HG03025 (cell line): ENCODE results near the gene TLE2.
"Not testable (repeated sequence)": the region's sequence is repeated elsewhere in the genome, so short reads cannot be mapped to it uniquely, and the experiment has no call there.

Experiments
- ATAC-seq: cut with Tn5 transposase; IDR thresholded peaks from one replicate; pipeline ENCODE4 v1.9.1; 2021; ENCODE audit warnings: mild to moderate bottlenecking, moderate library complexity; ENCODE audit not compliant: unreplicated experiment, low FRiP score

Gene TLE2

DNA sequence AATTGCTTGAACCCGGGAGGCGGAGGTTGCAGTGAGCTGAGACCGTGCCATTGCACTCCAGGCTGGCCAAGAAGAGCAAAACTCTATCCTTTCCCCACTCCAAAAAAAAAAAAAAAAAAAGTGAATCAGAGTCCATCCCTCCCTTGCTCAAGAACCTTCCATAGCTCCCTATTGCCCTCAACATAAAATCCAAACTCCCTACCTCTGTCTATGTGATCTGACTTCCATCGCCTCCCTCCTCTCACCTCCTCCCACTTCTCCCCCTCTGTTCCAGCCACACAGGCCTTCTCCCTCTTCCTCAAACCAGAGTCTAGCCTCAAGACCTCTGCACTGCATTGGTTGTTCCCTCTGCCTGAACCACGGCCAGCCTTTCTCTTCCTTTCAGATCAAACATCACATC, 10.0 kb upstream of the TLE2 start:
- ATAC-seq = no peak

DNA sequence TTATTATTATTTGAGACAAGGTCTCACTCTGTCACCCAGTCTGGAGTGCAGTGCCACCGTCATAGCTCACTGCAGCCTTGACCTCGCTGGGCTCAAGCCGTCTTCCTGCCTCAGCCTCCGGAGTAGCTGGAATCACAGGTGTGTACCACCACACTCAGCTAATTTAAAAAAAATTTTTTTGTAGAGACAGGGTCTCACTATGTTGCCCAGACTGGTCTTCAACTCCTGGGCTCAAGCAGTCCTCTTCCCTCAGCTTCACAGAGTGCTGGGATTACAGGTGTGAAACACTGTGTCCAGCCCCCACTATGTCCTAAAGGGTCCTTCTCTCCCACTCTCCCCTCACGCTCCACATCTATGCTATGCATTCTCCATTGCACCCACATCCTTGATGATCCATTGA, 9.1 kb upstream of the TLE2 start:
- no peak for ATAC-seq

DNA sequence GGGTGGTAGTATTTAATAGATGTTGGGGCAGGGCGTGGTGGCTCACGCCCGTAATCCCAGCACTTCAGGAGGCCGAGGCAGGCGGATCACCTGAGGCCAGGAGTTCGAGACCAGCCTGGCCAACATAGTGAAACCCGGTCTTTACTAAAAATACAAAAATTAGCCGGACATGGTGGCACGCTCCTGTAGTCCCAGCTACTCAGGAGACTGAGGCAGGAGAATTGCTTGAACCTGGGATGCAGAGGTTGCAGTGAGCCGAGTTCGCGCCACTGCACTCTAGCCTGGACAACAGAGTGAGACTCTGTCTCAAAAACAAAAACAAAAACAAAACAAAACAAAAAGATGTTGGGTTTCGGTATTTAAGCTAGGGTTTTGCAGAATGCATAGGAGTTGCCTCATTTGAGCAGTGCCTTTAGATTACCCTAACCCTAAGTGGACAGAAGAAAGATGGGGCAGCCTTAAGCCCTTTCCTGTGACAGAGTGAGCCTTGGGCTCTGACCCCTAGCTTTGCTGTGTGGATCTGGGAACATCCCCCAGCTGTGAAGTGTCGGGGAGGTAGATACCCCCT, 8.0 kb upstream of the TLE2 start:
- not testable (repeated sequence) for ATAC-seq

DNA sequence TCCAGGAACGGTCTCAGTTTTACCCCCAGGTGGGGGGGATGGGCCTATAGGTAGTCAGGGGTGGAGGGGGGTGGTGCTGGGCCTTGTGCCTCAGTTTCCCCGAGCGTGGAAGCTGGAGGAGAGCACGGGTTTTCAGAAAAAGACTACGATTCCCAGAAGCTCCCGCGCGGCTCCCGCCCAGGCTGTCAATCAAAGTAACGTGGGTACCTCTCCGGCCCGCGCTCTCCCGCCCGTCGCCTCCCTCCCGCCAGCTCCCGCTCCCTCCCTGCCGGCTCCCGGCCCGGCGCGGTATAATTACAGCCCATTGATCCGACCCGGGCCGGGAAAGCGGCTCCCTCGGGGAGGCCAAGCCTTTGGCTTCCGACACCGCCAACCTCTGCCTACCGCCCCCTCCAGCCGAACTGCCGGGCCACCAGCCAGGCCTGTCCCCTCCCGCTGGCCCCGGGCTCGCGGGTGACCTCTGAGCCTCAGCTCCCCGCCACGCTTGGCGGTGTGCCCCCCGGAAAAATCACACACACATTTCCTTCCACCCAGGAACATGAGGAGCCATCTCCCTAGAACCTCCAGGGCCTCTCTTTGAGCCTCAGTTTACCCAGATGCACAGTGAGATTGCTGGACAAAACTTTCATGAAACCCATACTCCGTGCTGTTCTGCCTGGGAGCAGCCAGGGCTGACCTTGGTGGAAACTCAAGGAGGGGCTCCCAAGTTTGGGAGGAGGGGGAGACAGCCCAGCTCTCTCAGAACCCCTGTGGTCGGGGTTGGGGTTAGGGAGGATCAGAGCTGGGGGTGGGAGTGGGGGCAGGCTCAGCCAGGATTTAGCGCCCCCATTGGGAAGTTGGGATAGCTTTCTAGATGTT, 7.3 kb upstream of the TLE2 start:
- peak; percentile 45 for ATAC-seq

DNA sequence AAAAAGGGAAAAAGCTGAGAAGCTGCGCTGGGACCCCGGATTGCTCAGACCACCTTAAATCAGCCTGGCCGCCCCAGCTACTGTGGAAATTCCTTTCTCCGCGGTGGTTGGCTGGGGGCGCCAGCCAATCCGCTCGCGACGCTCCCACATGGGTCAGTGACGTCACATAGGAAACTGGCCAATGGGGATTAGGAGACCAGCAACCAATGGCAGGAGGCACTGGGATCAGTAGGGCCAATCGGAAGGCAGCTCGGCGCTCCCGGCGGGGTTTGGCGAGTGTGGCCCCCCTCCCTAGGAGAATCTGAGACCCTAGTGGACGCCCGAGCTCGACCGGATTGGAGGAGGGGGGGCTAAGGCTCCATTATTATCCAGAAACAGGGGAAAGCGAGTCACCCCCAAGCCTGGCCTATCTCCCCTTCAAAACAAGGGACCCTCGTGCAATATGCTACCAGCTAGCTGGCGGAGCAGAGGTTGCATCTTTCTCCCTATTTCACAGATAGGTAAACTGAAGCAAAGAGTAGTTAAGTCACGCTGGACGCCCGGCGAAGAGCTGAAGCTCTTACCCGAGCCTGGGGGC, 6.5 kb upstream of the TLE2 start:
- peak; percentile 66 for ATAC-seq

DNA sequence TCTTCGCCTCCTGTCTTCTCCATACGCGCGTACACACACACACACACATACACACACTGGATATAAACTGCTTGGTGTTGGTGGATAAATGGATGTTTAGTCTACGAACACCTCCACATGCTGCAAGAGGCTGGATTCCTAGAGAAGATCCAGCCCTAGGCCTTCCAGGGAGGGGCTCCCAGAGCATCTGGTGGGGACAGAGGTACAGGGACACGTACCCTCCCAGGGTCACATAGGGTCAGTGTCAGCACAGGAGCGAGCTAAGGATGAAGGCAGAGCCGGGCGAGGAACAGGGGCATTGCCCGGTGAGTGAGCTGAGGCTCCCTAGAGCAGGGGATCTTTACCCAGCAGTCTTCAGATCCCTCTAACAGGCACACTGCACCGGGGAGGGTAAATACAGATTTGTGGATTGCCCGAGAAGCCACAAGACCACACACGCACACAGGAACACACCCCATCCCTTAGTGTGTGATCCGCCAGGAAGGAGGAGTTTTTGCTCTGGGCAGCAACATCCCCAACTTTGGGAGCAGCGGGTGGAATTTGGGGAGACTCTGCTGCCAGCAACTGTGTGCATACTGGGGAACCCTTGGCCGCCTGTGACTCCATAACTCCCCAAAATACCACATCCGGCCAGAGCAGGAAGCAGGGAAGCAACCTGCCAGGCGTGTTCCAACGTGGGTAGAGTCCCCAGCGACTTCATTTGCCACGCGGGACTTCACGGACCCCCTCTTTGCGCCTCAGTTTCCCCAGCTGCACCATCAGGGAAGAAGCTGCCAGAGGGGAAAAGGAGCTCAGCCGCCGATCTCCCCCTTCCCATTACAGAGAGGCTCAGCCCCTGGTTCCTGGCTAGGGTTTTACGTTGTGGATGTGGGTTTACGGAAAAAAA, 5.8 kb upstream of the TLE2 start:
- ATAC-seq = no peak

DNA sequence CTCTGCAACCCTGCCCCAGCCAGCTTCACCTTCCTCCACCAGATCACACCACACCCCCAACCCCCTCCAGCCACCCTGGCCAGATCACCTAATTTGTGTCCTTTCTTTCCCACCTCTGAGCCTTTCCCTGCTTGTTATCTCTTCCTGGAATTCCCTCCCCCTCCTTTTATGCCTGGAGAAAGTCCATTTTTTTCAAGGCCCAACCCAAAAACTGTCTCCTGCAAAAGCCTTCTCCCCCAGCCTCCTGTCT, 5.3 kb upstream of the TLE2 start:
- no peak for ATAC-seq

DNA sequence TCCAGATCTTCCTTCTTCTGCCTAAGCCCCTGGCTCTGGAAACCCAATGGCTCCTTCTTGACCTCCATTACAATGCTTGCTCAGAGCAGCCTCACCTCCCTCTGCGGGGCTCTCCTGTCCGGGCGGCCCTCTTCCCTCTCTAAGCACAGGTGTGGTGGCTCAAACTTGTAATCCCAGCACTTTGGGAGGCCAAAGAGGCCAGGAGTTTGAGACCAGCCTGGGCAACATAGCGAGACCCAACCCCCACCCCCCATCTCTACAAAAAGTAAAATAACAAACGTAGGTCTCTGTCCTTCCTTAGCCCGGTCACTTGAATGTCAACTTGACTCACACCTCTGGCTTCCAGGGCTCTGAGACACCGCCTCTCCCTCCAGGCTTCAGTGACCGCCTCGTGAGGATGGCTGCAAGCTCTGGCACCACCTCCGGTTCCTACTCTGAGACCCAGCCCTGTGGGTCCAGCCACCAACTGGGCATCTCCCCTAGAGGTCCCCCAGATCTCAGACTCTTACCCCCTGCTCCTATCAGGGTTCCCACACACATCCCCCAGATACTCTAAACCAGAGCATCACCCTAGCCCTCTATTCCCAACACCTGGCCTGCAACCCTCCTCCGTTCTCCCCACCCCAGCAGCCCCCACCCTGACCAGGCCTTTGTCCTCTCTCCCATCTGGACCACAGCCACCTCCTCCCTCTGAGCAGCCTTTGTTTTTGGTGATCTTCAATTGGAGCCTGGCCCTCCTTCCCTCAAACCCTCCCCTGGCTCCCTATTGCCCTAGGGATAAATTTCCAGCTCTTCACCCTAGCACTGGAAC, 4.7 kb upstream of the TLE2 start:
- ATAC-seq = no peak

DNA sequence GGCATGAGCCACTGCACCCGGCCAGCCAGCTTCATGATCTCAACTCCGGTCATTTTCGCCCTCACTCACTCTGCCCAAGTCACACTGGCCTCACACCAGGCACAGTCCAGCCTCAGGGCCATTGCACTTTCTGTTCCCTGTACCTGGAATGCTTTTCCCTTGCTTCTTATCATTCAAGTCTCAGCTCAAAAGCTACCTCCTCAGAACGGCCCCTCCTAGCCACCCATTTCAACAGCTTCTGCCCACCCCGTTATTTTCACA, 2.5 kb upstream of the TLE2 start:
- ATAC-seq = no peak

DNA sequence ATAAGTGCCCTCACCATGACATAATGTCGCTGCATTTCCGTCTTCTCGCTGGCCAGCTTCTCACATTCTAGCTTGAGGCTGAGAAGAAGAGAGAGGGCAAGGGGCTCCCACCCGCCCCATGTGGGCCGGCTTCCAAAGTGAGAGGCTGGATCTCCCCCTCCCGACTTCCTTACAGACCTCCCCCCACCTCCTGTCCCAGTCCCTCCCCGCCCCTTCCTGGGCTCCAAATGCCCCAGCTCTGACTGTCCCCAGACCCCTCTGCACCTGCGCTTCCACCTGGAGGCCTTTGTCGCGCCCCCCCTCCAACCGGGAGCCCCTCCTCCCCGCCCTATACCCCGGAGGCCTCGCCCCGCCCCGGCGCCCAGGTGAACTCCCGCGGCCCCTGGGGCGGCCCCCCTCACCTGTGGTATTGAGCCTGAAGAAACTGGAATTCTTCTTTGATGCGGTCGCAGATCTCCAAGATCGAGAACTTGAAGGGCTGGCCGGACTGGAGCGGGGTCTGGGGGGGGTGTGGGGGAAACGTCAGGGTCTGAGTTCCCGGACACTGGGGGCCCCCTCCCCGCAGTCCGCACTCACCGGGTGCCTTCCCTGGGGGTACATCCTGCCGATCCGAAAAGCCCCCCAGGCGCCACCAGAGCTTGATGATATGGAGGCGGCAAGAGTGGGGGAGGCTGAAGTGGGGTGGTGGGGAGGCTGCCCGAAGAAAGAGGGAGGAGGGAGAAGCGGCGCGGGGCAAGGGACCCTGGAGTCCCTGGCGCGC, 595 bp downstream of the TLE2 start:
- no peak for ATAC-seq

DNA sequence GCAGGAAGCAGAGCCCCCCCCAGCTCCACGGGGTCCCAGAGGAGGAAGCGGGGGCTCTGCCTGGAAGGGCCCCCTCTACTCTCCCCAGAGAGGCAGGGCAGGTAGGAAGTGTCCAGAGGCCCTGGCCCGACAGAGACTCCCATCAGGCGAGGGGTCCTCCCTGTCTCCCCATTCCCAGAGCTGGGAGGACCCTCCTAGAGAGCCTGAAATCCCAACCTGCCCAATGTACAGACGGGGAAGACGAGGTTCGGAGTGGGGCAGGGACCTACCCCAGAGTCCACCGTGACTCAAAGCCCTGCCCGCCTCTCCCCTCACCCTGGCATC, 1.1 kb downstream of the TLE2 start:
- ATAC-seq = no peak

DNA sequence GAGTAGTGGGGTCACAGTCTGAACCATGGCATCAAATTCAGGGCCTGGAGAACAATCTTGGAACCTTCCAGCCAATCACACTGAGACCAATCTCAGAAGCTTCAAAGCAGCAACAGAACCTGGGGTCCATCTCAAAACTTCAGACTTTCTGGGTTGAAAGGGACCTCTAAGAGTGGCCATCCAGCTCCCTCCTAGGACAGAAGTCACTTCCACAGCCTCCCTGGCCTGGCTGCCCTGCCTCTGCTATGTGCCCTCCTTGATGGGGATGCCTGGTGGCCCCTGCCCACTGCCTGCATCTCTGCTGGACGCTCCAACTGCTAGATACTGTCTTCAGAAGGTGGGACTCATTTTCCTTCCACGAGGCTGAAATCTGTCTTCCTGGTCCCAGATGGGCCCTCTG, 1.8 kb downstream of the TLE2 start:
- no peak for ATAC-seq

DNA sequence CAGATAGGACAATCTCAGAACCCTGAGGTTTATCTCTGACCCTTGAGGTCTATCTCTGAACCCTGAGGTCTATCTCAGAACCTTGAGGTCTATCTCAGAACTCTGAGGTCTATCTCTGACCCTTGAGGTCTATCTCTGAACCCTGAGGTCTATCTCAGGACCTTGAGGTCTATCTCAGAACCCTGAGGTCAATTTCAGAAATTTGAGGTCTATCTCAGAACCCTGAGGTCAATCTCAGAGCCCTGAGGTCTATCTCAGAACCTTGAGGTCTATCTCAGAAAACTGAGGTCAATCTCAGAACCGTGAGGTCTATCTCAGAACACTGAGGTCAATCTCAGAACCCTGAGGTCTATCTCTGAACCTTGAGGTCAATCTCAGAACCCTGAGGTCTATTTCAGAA, 2.3 kb downstream of the TLE2 start:
- no peak for ATAC-seq

DNA sequence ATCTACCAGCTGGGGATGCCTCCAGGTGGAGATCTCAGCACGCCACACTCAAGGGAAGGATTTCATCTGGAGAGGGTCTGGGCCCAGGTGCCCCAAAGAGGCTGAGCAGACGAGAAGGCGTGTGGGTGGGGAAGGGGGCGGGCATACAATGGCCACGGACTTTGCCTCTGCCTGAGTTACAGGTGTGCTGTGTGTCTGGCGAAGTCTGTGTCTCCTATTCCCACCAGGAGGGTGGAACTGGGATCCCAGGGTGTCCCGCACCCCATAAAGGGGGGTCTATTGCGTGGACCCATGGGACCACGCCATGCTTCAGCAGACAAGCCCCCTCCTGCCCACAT, 3.6 kb downstream of the TLE2 start:
- no peak for ATAC-seq

DNA sequence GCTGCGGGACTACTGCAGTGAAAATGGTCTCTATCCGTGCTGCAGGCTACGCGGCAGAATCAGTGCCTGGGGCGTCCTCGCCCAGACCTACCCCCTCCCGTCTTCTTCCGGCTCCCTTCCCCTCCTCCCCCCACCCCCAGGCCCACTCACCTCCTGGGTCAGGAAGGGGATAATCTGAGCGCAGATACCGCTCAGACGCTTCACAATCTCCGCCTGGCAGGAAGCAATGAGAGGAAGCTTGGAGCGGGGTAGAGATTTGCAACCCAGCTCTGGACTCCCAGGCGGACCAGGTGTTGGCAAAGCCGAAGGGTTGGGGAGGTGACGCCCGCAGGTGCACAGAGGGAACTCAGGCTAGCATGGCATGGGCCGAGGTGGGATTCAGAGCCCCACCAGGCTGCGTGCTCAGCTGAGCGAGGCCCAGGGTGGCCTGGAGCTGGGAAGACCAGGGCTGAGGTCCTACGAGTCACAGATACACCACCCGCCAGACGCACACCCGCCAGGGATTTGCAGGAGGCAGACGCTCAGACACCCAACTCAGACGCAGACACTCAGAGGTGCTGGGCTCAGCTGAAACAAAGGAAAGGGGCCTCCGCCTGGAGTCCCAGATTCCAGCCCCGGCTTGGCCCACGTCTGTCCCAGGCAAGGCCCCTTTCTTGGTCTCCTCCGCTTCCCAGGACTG, 4.1 kb downstream of the TLE2 start:
- no peak for ATAC-seq

DNA sequence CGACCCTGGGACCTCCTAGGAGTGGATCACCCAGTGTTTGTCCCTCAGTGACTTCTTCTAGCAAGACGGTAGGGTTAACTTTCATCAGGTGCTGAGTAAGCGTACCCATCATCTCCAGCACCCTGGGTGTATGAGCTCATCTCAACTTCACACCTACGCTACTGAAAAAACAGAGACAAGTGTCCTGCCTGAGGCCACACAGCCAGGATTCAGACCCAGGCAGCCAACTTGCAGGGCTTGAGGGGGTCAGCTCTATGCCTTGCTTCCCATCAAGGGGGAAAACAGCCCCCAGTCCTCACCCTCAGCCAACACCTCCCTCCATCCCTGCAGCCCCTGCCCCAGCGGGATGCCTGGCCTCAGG, 4.6 kb downstream of the TLE2 start:
- ATAC-seq = no peak

DNA sequence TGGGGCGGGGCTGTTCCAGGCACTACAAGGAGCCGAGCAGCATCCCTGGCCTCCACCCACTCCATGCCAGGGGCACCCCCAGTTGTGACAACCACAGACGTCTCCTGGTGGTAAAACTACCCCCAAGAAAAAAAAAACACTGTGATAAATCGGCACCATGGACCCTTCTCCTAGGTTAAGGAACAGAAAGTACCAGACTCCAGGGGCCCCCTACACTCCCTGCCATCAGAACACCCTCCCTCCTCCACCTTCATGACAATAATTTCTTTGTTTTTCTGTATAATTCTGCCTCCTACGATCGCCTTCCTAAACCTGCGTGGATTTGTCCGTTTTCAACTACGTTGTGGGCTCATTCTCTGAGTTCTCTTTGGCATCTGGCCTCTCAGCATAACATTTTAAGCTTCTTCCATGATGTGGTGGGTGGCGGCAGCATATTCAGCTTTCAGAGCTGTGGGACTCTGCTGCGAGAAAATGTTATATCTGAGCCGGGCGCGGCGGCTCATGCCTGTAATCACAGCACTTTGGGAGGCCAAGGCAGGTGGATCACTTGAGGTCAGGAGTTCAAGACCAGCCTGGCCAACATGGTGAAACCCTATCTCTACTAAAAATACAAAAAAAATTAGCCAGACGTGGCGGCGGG, 8.6 kb downstream of the TLE2 start:
- ATAC-seq = no peak

DNA sequence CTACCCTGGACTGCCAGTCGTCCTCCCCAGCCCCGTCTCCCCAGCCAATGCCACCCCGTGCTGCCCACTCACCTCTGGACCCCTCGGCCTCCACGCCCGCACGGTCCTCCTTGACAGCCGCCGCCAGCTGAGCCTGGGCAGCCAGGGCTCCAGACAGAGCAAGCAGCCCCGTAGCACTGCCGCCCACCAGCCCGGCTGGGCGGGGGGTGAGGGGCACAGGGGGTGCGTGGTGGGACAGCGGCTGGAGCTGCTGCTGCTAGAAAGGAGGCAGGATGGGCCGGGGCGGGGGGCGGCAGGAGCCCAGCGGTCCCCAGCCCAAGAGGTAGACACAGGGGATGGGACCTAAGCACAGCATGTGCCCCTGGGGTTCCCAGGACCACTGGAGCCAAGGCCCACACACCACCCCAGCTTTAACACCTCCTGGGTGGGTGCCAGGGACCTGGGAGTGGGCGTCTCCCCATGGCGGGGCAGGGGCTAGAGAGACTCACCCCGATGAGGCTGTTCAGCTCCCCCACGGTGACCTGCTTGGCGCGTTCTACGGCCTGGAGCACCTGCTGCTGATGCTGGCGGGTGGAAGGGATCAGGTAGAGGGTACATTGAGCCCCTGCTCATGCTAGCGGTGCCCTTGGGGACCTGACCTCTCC, 9.7 kb downstream of the TLE2 start:
- no peak for ATAC-seq

DNA sequence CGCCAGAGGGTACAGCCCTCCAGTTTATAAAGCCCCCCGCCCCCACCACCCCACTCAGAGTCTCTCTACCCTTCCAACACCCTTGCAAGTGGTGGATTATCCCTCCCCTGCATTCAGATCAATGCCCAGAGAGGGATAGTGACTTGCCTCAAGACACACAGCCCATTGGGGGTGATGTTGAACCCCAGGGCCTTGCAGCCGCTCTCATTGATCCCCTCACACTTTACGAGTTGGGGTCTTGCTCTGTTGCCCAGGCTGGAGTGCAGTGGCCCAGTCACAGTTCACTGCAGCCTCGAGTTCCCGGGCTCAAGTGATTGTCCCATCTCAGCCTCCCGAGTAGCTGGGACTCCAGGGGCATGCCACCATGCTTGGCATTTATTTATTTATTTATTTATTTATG, 11.2 kb downstream of the TLE2 start:
- no peak for ATAC-seq
